Activated naive CD4-positive, alpha-beta T cell treated with anti-CD3 and anti-CD28 coated beads, Interleukin-2, amount 10 ng/mL, durations not matched to agents 7 days and 5 days (primary cell): Measurements from ENCODE around the gene GPC6.

Experiments
- CTCF ChIA-PET: fragments of 350-600 bp; sonication (Branson Sonifier 250); formaldehyde crosslinking; loops from one replicate; lab custom pipeline; 2021; ENCODE audit warnings: antibody characterized with exemption; lab: Charles Lee
- DNase-seq: peaks from one replicate; pipeline ENCODE4 v3.0.0-alpha.2; 2020
- H3K27ac Mint-ChIP-seq: one replicate; pipeline ENCODE4 v1.8.0; 2021; ENCODE audit warnings: mild to moderate bottlenecking, moderate library complexity, mixed read lengths
- H3K27me3 Mint-ChIP-seq: one replicate; pipeline ENCODE4 v1.8.0; 2021; ENCODE audit warnings: mild to moderate bottlenecking, mixed read lengths
- H3K36me3 Mint-ChIP-seq: one replicate; pipeline ENCODE4 v1.8.0; 2021; ENCODE audit warnings: mixed read lengths
- H3K4me1 Mint-ChIP-seq: one replicate; pipeline ENCODE4 v1.8.0; 2021; ENCODE audit warnings: mixed read lengths
- H3K4me3 Mint-ChIP-seq: one replicate; pipeline ENCODE4 v1.8.0; 2021; ENCODE audit warnings: mild to moderate bottlenecking, moderate library complexity, mixed read lengths
- H3K9me3 Mint-ChIP-seq: one replicate; pipeline ENCODE4 v1.8.0; 2021; ENCODE audit warnings: mixed read lengths

GPC6 gene

DNA sequence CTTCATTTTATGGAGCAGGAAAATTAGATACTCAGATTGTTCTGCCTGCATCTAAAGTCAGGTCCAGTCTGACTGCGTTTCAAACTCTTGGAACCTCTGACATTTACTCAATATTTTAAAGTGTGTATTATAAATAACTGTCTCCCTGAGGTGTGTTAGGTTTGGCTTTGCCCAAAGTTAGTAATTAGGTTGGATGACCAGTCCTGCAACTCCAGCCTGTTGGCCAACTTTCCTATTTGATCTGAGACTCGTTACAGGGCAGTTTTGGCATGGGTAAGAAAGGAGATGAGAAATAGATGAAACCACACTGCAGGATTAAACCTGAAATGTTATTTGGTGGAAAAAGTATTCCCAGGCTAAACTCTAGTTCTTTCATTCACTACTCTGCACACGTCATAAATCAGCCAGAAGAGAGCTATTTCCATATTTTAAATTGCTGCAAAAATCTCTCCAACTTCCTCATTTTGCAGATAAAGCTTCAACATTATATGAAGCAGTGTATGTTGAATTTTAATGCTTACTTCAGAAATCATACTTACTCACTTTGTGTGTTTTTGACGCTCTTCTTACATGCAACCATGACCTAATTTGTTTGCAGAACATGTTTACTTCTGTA lies 895.8 kb downstream of the GPC6 start:
- H3K27ac Mint-ChIP-seq = no peak overlapping the region
- no peaks in the 10 kb centered on the region for H3K4me1 Mint-ChIP-seq

DNA sequence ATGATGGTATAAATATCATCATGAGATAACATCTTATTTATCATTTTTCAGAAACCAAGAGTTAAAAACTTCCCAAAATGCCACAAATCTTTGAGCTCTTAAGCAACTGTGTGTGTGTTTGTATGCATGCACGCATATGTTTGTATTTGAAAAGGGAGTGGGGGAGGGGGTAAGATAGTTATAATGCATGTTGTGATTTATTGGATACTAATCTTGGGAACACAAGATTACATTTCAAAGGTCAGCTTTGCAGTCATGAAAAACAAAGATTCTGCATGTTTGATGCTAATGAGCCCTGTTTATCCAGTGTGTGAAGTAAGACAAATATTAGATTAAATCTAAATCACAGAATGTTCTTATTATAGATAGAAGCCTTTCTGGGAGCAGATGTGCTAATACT lies 897.0 kb downstream of the GPC6 start:
- H3K4me3 Mint-ChIP-seq = no peak overlapping the region
- no peak overlapping the region for H3K27ac Mint-ChIP-seq
- no peaks in the 10 kb centered on the region for H3K36me3 Mint-ChIP-seq
- peaks cover 5% of the 10 kb centered on the region for H3K27me3 Mint-ChIP-seq
- H3K9me3 Mint-ChIP-seq = no peaks in the 10 kb centered on the region
- H3K4me1 Mint-ChIP-seq = no peaks in the 10 kb centered on the region
- CTCF ChIA-PET = interaction anchor here (1.8 kb wide), 1 partner anchor 9 kb away, joined by 5 read pairs; no protein-coding TSS in a partner anchor
- no peak for DNase-seq

More for the DNA sequence above, 895.8 kb downstream of the GPC6 start:
- H3K27me3 Mint-ChIP-seq = peaks cover 5% of the 10 kb centered on the region
- CTCF ChIA-PET = no interaction called here
- no peak for DNase-seq
- H3K4me3 Mint-ChIP-seq = no peak overlapping the region
- H3K36me3 Mint-ChIP-seq = no peaks in the 10 kb centered on the region
- H3K9me3 Mint-ChIP-seq = no peaks in the 10 kb centered on the region

DNA sequence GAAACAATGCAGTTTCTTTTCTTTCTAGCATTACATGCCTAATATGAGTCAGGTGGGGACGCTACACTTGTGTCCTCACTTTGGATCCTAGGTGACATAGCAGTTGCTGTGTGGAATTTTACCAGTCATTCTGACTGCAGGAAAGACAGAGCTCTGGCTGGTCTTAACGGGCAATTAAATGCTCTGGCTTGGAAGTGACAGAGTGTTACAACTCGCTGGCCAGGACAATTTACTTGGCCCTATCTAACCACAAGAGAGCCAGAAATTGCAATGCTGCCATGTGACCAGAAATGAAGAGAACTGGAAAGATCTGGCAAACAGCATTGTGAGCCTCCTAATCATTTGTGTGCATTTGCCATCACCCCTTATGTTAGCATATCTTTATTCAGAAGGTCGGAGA lies 901.8 kb downstream of the GPC6 start:
- CTCF ChIA-PET = no interaction called here
- Mint-ChIP-seq H3K27ac (no peak overlapping the region), H3K9me3 (no peaks in the 10 kb centered on the region), H3K36me3 (no peaks in the 10 kb centered on the region), H3K4me3 (no peak overlapping the region), H3K27me3 (peaks cover 9% of the 10 kb centered on the region), H3K4me1 (no peaks in the 10 kb centered on the region)
- no peak for DNase-seq

DNA sequence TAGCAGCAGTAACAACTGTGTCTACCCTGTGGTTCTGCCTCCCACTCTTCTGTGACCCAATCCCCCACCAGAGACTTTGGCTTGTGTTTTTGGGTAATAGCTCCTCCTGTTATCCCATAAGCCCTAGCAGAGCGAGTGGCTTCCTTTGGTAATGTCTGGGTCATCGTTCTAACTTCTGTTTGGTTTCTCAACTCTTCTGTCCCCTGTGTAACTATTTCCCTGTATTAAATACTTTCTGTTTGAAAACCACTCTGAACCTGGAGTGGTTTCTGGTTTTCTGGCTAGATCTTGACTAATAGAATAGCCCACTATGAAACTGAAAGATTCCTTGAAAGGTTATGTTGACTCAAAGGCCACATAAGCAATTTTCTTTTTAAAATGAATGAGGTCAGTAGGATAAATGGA lies 902.9 kb downstream of the GPC6 start:
- H3K9me3 Mint-ChIP-seq = no peaks in the 10 kb centered on the region
- H3K36me3 Mint-ChIP-seq = no peaks in the 10 kb centered on the region
- H3K4me3 Mint-ChIP-seq = no peak overlapping the region
- no peaks in the 10 kb centered on the region for H3K4me1 Mint-ChIP-seq
- H3K27me3 Mint-ChIP-seq = peaks cover 4% of the 10 kb centered on the region
- H3K27ac Mint-ChIP-seq = no peak overlapping the region
- CTCF ChIA-PET = no interaction called here
- DNase-seq = no peak

DNA sequence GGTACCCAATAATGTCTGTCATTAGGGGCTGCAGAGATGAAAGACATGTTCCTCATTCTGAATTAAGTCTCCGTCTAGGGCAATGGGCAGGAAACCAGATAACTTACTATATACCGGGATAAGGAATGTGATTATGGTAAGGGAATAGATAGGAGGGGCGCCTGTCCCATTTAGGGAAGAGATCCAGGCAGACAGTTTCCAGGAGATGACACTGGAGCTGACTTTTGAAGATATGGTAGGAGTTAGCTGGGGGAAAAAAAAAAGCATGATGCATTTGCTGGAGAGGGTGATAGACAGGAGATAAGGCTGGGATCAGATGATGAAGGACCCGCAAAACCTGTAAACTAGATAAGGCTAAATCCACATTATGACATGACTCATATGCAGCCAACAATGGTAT lies 912.2 kb downstream of the GPC6 start:
- H3K4me1 Mint-ChIP-seq = no peaks in the 10 kb centered on the region

DNA sequence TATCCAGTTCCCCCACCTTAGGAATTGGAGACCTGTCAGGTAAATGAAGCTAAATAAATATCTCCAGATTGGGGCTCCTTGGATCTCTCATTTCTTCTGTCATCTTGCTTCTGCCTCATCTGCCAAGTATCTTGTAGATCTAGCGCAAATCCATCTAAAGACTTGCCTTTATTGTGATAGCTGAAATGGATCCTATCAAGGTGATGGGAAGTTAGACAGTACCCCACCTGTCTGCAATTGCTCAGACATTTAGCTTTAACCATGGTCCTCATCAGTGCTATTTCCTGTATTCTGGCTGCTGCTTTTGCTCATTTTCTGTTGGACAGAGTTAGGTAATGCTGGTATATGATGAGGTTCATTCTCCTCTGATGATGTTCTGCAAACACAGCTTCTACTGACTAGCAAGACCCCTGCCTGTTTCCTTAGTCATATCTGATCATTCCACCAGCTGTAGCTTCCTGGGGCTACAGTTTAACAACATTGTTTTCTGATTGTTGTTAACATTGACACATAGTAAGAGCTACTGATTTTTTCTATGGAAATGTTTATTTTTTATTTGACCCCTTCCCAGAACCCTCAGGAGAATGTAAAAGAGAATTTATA lies 912.9 kb downstream of the GPC6 start:
- H3K9me3 Mint-ChIP-seq = no peaks in the 10 kb centered on the region
- no peak overlapping the region for H3K4me3 Mint-ChIP-seq
- no peaks in the 10 kb centered on the region for H3K36me3 Mint-ChIP-seq
- no peak overlapping the region for H3K27ac Mint-ChIP-seq
- CTCF ChIA-PET = no interaction called here
- no peaks in the 10 kb centered on the region for H3K27me3 Mint-ChIP-seq
- DNase-seq = no peak
- H3K4me1 Mint-ChIP-seq = no peaks in the 10 kb centered on the region

More for the DNA sequence above, 912.2 kb downstream of the GPC6 start:
- H3K27me3 Mint-ChIP-seq = no peaks in the 10 kb centered on the region
- H3K27ac Mint-ChIP-seq = no peak overlapping the region
- no peak overlapping the region for H3K4me3 Mint-ChIP-seq
- no peaks in the 10 kb centered on the region for H3K36me3 Mint-ChIP-seq
- CTCF ChIA-PET = no interaction called here
- H3K9me3 Mint-ChIP-seq = no peaks in the 10 kb centered on the region
- DNase-seq = no peak

DNA sequence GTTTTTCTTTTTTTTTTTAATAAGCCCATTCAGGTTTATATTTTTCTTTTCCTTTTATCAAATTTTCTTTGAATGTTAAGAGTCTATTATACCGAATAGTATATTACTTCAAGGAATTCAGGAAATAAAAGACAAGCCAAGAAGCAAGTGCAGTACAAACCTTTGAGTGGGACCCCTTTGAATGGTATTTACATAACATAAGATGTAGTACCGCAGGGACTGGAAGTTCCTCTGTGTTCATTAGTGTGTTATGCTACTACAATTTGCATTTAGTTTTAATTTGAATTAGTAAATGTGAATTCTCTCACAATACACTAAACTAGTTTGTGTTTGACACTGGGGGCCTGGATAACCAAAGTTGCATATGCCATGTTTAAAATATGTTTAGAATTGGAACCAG lies 913.4 kb downstream of the GPC6 start:
- H3K27me3 Mint-ChIP-seq = no peaks in the 10 kb centered on the region
- H3K4me1 Mint-ChIP-seq = no peaks in the 10 kb centered on the region
- H3K9me3 Mint-ChIP-seq = no peaks in the 10 kb centered on the region
- no peak overlapping the region for H3K4me3 Mint-ChIP-seq
- no peak overlapping the region for H3K27ac Mint-ChIP-seq
- H3K36me3 Mint-ChIP-seq = no peaks in the 10 kb centered on the region
- CTCF ChIA-PET = no interaction called here
- DNase-seq = no peak

DNA sequence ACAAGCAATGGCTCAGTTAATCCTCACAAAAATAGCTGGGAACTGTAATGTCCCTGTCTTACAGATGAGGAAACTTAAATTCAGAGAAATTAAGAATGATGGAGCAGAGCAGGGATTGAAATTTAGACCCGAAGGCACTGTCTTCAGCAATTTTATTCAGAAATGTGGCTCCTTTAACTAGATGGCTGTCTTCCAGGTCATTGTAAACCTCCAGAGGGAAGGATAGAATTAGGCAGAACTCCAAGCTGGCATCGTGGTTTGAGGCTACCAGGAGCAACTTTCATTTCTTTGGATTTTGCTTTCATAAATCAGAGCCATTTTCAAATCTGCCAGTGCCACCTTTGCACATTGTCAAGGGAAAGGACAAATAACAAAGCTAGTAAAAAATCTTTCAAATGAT lies 913.9 kb downstream of the GPC6 start:
- H3K36me3 Mint-ChIP-seq = no peaks in the 10 kb centered on the region
- DNase-seq = no peak
- no peaks in the 10 kb centered on the region for H3K9me3 Mint-ChIP-seq
- H3K27me3 Mint-ChIP-seq = no peaks in the 10 kb centered on the region
- no peak overlapping the region for H3K27ac Mint-ChIP-seq
- H3K4me1 Mint-ChIP-seq = no peaks in the 10 kb centered on the region
- CTCF ChIA-PET = no interaction called here
- H3K4me3 Mint-ChIP-seq = no peak overlapping the region

DNA sequence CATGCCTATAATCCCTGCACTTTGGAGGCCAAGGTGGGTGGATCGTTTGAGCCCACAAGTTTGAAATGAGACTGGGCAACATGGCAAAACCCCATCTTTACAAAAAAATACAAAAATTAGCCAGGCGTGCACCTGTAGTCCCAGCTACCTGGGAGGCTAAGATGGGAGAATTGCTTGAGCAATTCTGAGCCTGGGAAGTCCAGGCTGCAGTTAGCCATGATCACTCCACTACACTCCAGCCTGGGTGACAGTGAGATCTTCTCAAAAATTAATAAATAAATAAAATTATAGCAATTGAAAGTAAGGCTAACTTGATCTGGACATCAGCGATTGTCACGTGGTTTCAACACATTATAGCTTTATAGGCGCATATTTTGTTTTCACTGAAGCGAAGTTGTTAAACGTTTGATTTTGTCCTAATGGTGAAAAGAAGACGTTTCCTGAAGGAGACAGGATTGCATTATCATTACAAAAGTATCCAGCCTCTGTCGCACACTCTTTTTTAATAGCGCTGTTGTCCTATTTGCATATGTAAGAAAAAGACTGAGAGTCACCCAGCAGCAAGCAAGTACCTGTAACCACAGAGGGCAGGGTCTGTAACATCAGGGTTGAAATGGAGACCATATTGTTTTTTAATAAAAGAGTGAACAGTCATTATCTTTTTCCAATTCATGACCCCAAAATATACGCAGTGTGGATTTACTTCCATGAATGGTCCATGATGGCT lies 917.2 kb downstream of the GPC6 start:
- H3K27ac Mint-ChIP-seq = no peak overlapping the region
- H3K27me3 Mint-ChIP-seq = no peaks in the 10 kb centered on the region
- H3K9me3 Mint-ChIP-seq = no peaks in the 10 kb centered on the region
- no peak for DNase-seq
- no peaks in the 10 kb centered on the region for H3K4me1 Mint-ChIP-seq
- CTCF ChIA-PET = interaction anchor here (1.2 kb wide), 1 partner anchor 218 kb away, joined by 3 read pairs; no protein-coding TSS in a partner anchor
- H3K36me3 Mint-ChIP-seq = no peaks in the 10 kb centered on the region
- H3K4me3 Mint-ChIP-seq = no peak overlapping the region

DNA sequence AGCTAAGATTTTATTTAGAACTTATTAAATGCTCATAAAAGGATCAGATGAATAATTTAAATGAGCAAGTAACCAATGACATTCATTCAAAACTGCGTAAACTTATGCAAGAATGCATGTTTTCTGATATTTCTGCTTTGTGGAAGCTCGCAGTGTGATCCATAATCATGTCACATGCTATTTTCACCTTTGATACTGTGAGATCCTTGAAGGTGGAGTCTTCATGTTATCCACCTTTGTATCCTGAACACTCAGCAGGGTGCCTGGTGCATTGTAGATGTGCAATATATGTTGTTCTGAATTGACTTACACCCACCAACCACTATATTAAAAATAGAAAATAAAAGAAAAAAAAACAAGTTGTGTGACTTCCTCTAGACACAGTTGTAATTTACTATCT lies 919.4 kb downstream of the GPC6 start:
- no peaks in the 10 kb centered on the region for H3K36me3 Mint-ChIP-seq
- no peaks in the 10 kb centered on the region for H3K4me1 Mint-ChIP-seq
- CTCF ChIA-PET = no interaction called here
- DNase-seq = no peak
- no peak overlapping the region for H3K4me3 Mint-ChIP-seq
- H3K27ac Mint-ChIP-seq = no peak overlapping the region
- peaks cover 4% of the 10 kb centered on the region for H3K27me3 Mint-ChIP-seq
- H3K9me3 Mint-ChIP-seq = no peaks in the 10 kb centered on the region

DNA sequence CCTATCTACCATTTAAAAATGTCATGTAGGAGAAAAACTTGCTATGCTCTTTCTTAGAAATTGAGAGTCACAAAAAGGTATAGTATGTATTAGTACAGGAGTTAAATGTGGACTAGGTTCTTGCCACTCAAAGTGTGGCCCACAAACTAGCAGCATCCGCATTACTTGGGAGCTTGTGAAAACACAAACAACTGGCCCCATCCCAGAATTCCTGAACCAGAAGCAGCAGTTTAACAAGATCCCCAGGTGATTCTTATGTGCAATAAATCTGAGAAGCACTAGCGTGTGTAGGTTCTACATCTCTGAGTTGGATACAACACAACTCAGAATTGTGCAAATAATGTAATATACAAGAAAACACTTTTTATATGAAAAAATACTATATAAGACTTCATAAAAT lies 927.0 kb downstream of the GPC6 start:
- H3K27ac Mint-ChIP-seq = no peak overlapping the region
- CTCF ChIA-PET = interaction anchor here (0.7 kb wide), 1 partner anchor 232 kb away, joined by 3 read pairs; no protein-coding TSS in a partner anchor
- H3K27me3 Mint-ChIP-seq = peaks cover 4% of the 10 kb centered on the region
- DNase-seq = no peak
- H3K9me3 Mint-ChIP-seq = no peaks in the 10 kb centered on the region
- H3K4me3 Mint-ChIP-seq = no peak overlapping the region
- H3K36me3 Mint-ChIP-seq = no peaks in the 10 kb centered on the region
- no peaks in the 10 kb centered on the region for H3K4me1 Mint-ChIP-seq

DNA sequence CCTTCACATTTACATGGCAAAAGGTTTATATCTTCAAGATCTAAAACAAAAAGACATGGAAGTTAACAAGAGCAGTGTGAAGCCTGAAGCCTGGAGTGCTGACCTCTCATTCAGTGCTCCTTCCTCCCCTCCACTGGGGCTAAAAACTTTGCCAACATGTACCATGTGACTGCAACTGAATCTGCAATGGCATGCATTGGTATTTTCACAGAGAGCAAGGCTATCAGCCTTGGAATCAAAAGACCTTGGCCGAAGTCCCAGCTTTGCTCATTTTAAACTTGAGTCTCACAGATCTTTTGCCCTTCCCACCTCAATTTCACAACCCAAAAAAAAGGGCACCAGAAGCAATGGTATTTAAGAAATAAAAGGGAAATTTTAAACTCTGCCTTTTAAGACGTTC lies 927.8 kb downstream of the GPC6 start:
- H3K9me3 Mint-ChIP-seq = no peaks in the 10 kb centered on the region
- CTCF ChIA-PET = no interaction called here
- H3K4me1 Mint-ChIP-seq = no peaks in the 10 kb centered on the region
- DNase-seq = no peak
- no peaks in the 10 kb centered on the region for H3K36me3 Mint-ChIP-seq
- no peak overlapping the region for H3K4me3 Mint-ChIP-seq
- peaks cover 4% of the 10 kb centered on the region for H3K27me3 Mint-ChIP-seq
- no peak overlapping the region for H3K27ac Mint-ChIP-seq

DNA sequence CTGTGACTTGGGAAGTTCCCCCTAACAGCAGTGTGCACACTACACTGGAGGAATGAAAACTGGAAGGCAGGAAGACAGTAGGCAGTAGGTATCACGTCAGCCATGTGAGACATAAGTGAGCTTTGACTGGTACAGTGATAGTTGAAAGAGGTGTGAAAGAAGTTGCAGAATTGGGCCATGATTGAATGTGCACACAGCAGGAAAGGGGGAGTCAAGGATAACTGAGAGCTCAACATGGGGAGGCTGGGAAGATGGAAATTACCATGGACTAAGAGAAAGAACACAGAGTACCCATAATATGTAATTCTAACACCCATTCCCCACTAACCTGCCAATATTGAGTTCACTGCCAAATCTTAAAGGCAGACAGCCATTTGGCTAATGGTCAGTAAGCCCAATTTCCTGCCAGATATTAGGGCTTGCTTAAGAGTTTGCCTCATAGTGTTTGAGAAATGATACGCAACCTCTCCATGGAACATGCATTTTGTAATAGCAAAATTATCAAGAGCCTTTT lies 931.2 kb downstream of the GPC6 start:
- CTCF ChIA-PET = no interaction called here
- no peak overlapping the region for H3K27ac Mint-ChIP-seq
- no peaks in the 10 kb centered on the region for H3K4me1 Mint-ChIP-seq
- H3K9me3 Mint-ChIP-seq = no peaks in the 10 kb centered on the region
- H3K4me3 Mint-ChIP-seq = no peak overlapping the region
- H3K36me3 Mint-ChIP-seq = no peaks in the 10 kb centered on the region
- no peaks in the 10 kb centered on the region for H3K27me3 Mint-ChIP-seq
- no peak for DNase-seq

DNA sequence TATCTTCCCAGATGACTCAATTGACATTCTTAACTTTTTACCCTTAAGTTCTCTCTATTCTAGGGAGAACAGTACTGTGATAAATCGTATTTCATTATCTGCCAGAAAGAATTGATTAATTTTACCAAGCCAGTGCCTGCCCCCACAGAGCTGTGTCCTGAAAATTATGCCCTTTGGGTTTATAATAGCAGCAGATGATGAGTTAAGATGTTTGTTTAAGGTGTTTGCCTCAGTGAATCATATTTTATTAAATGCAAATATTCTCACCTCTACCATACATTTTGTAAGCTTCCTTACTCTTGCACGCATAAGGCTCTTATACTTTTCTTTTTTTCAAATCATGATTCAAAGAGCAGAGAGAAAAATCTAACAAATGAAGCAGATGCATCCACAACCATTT lies 934.3 kb downstream of the GPC6 start:
- Mint-ChIP-seq H3K36me3 (no peaks in the 10 kb centered on the region), H3K9me3 (no peaks in the 10 kb centered on the region), H3K27me3 (no peaks in the 10 kb centered on the region), H3K27ac (no peak overlapping the region), H3K4me3 (no peak overlapping the region), H3K4me1 (no peaks in the 10 kb centered on the region)
- DNase-seq = no peak
- CTCF ChIA-PET = no interaction called here

DNA sequence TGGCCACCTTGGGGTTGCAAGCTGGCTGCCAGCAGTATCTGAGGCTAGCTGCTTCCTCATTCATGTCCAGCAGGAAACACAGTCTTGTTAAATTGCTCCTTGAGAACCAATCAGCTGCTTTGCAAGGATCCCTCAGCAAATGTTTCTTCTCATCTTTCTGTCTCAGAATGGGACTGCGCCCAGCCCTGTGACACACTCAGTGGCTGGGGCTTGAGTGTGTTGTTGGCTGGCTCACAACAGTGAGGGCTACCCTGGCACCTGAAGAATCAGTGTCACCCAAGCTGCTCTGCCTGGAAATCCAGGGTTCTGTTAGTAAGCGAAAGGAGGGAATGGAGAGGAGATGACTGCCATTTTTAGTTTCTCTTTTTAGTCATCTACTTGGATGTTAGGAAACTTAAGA lies 935.7 kb downstream of the GPC6 start:
- H3K4me3 Mint-ChIP-seq = no peak overlapping the region
- CTCF ChIA-PET = no interaction called here
- no peaks in the 10 kb centered on the region for H3K9me3 Mint-ChIP-seq
- H3K27ac Mint-ChIP-seq = no peak overlapping the region
- no peaks in the 10 kb centered on the region for H3K36me3 Mint-ChIP-seq
- H3K4me1 Mint-ChIP-seq = no peaks in the 10 kb centered on the region
- no peak for DNase-seq
- H3K27me3 Mint-ChIP-seq = no peaks in the 10 kb centered on the region
